Astrocyte (in vitro differentiated cells and primary cell): ENCODE measurements around the gene SNCG.

Experiments used
- CTCF ChIP-seq: IDR thresholded peaks from 2 replicates; pipeline ENCODE4 v1.5.1; 2011; ENCODE audit warnings: low read depth, mild to moderate bottlenecking, inconsistent platforms, low read length, moderate library complexity; ENCODE audit not compliant: insufficient read depth
- EZH2 ChIP-seq: IDR thresholded peaks from 2 replicates; pipeline ENCODE4 v1.6.1; 2012; ENCODE audit warnings: mild to moderate bottlenecking, low read length, inconsistent platforms; ENCODE audit not compliant: insufficient read depth

- no peak for TF ChIP-seq CTCF
- no peak for TF ChIP-seq EZH2
These were observed 35.8 kb upstream of the SNCG start for GRCh38 chr10:86922553-86922961.
